ENCODE measurements around the gene L1TD1.

DNA sequence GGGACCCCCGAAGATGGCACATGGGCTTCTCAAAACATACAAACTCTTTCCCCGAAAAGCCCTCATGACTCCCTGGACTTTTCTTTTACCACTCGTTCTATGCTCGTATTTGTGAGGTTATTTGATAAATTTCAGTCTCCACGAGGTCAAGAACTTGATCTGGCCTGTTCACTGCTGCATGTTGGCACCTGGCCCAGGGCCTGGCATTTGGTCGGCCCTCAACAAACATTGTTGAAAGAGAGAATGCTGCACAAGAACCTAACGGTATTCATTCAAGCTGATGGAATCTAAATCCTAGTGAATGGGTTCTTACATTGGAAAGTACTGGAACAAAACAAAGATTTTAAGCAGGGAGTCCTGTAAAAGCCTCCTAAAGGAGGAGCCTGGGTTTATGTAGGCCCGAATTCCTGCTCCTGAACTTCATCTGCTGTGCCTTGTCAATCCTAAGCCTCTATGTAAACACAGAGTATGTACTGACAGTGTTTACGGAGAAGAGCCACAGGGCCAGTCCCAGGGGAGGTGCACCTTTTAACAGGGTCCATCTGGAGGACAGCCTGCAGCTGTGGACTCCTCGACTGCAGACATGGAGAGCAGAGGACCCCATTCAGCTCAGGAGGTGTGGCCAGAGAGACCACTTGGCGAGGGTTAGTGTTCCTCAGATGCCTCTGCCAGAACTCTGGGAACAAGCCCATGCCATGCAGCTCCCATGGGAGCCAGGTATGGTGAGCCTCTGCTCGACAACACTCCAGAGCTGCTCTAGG is 46.9 kb downstream of the L1TD1 start:
- TF ChIP-seq, protein P1, sequence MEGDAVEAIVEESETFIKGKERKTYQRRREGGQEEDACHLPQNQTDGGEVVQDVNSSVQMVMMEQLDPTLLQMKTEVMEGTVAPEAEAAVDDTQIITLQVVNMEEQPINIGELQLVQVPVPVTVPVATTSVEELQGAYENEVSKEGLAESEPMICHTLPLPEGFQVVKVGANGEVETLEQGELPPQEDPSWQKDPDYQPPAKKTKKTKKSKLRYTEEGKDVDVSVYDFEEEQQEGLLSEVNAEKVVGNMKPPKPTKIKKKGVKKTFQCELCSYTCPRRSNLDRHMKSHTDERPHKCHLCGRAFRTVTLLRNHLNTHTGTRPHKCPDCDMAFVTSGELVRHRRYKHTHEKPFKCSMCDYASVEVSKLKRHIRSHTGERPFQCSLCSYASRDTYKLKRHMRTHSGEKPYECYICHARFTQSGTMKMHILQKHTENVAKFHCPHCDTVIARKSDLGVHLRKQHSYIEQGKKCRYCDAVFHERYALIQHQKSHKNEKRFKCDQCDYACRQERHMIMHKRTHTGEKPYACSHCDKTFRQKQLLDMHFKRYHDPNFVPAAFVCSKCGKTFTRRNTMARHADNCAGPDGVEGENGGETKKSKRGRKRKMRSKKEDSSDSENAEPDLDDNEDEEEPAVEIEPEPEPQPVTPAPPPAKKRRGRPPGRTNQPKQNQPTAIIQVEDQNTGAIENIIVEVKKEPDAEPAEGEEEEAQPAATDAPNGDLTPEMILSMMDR (IDR thresholded peaks at IDR 0.05): no peak
- TF ChIP-seq POLR2AphosphoS5 (IDR thresholded peaks at IDR 0.05) (no peak), POLR2A (IDR thresholded peaks at IDR 0.05; ENCODE audit: low read depth) (no peak), EP300 (IDR thresholded peaks at IDR 0.05) (no peak)
